GM19452 (cell line): ENCODE results near the gene CYB5A.

ENCODE experiments used
- ATAC-seq: cut with Tn5 transposase; IDR thresholded peaks from one replicate; pipeline ENCODE4 v1.9.1; 2021; ENCODE audit not compliant: unreplicated experiment

The CYB5A gene

DNA sequence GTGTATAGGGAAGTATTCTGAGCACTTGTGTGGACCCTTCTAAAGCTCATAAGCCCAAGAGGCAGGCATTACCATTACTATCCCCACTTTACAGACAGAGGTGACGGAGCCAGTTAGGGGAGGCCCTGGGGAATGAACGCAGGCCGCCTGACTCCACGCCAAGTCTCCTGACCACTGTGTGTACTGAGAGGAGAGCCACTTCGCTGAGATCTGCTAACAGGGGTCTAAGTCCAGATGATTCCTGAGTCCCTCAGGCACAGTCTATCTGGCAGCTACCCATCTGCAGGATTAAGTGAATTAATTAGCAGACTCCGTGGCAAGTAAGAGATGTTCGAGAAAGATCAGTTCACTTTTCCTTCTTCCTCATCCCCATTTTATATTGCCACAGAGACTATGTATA lies 13.7 kb downstream of the CYB5A start:
- ATAC-seq = no peak

- no peak for ATAC-seq
These were observed 14.5 kb downstream of the CYB5A start for GRCh38 chr18:74277296-74277695.

GRCh38 chr18:74276609-74277008 lies 15.2 kb downstream of the CYB5A start:
- no peak for ATAC-seq

- ATAC-seq = no peak
These were observed 16.0 kb downstream of the CYB5A start for GRCh38 chr18:74275736-74276135.

- ATAC-seq = no peak
These were observed 17.1 kb downstream of the CYB5A start for GRCh38 chr18:74274700-74275099.

- no peak for ATAC-seq
These were observed 18.4 kb downstream of the CYB5A start for GRCh38 chr18:74273394-74273793.

GRCh38 chr18:74271635-74272034 lies 20.1 kb downstream of the CYB5A start:
- ATAC-seq = no peak

- ATAC-seq = no peak
These were observed 22.7 kb downstream of the CYB5A start for GRCh38 chr18:74268933-74269620.

- ATAC-seq = no peak
These were observed 23.6 kb downstream of the CYB5A start for GRCh38 chr18:74268175-74268574.

- ATAC-seq = no peak
These were observed 25.6 kb downstream of the CYB5A start for GRCh38 chr18:74266161-74266560.

GRCh38 chr18:74265546-74266098 lies 26.1 kb downstream of the CYB5A start:
- no peak for ATAC-seq

GRCh38 chr18:74264303-74265020 lies 27.3 kb downstream of the CYB5A start:
- ATAC-seq = peak; percentile 99

- no peak for ATAC-seq
These were observed 30.6 kb downstream of the CYB5A start for GRCh38 chr18:74261053-74261713.

DNA sequence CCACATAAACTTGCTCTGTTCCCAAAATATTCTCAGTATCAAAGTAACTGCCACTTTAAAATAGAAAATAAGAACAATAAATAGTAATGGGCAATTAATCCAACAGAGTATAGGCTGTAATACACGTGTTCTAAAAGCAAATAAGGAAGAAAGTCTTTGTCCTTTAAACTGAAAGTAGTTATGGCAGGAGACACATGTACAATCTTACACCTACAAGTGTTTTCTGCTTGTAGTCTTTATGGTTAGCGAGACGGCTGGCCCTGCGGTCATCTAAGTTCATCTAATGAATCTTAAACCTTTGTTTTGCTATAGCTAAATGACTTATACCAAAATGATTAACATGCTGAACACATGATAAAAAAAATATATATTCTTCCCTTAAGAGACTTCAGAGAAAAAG lies 32.4 kb downstream of the CYB5A start:
- no peak for ATAC-seq

DNA sequence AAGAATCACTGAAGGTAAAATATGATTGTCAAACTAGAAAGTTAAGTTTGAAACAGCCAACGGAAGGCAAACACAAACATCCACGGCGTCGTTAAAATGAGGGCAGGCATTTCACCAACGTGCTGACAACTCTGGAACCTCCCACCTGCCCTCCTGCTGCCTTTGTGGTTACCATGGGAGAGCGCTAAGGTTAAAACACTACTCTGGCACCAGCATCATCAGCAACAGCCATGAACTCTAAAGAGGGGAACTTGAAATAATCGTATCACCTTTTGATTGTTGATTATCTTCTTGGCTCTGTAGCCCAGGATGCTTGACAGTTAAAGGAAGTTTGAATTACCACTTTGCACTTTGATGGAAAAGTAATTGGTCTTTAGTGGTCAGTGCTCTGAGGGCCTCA lies 34.7 kb downstream of the CYB5A start:
- ATAC-seq = no peak

- ATAC-seq = no peak
These were observed 35.6 kb downstream of the CYB5A start for GRCh38 chr18:74256190-74256589.

DNA sequence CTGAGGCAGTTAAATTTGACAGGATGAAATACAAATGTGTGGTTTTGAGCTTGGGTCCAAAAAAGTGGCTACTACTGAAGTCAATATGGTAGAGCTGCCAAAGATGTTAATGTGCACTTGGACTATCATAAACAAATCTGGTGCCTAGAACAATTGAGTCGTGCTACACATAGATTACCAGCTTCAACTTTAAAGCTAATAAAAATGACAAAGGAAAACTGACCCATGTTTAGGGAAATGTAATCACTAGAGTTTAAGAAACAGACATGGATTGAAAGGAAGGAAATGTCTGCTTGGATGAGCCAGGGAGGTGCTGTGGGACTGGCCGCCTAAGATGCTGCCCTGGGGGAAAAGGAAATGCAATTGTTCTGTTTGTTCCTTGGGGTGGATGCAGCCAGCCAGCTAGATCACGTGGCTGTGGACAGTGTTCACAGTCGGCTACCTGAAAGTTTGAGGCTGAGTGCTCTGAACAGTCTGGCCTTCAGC lies 36.6 kb downstream of the CYB5A start:
- ATAC-seq = no peak

GRCh38 chr18:74252039-74252395 lies 39.7 kb downstream of the CYB5A start:
- ATAC-seq = no peak

- ATAC-seq = no peak
These were observed 40.3 kb downstream of the CYB5A start for GRCh38 chr18:74251297-74252038.

DNA sequence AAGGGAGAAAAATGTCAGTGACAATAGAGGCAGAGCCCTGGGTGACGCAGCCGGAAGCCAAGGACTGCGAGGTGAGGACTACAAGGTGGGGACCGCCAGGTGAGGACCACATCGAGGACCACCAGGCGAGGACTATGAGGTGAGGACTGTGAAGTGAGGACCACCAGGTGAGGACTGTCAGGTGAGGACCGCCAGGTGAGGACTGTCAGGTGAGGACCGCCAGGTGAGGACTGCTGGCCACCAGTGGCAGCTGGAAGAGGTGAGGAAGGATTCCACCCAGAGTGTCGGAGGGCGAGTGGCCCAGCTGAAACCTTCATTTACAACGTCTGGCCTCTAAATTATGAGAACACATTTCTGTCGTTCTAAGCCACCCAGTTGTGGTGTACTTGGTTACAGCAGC lies 41.6 kb downstream of the CYB5A start:
- ATAC-seq = no peak
